Activated T-cell treated with anti-CD3 and anti-CD28 coated beads, Interleukin-2, amount 50 U/mL, for 4 hours (primary cell): ENCODE measurements around the gene GJD3. TPM values are rescaled to one million over a fixed set of nuclear protein-coding genes. Genes with fewer than 3 reads are reported as not detected.

Experiments used
- ATAC-seq, 2 donors: fragments of 200-7000 bp; cut with Tn5 transposase; one replicate each; pipeline ENCODE4 v1.10.0; 2021
- DNase-seq: peaks from one replicate; pipeline ENCODE4 v3.0.0-alpha.2; 2020
- H3K27me3 Mint-ChIP-seq: one replicate; pipeline ENCODE4 v1.8.0; 2021; ENCODE audit warnings: low read depth, mixed read lengths
- H3K36me3 Mint-ChIP-seq: one replicate; pipeline ENCODE4 v1.8.0; 2022; ENCODE audit warnings: mixed read lengths; ENCODE audit not compliant: insufficient read depth
- H3K4me1 Mint-ChIP-seq: one replicate; pipeline ENCODE4 v1.8.0; 2021; ENCODE audit warnings: low read depth, mixed read lengths
- H3K4me3 Mint-ChIP-seq: one replicate; pipeline ENCODE4 v1.8.0; 2021; ENCODE audit warnings: mild to moderate bottlenecking, moderate library complexity, mixed read lengths
- H3K9me3 Mint-ChIP-seq: one replicate; pipeline ENCODE4 v1.8.0; 2021; ENCODE audit warnings: mixed read lengths
- total RNA-seq, 3 donors: library from RNA; stranded (reverse); gene quantifications; one replicate each; pipeline ENCODE4 v1.2.1, GENCODE V29; 2021

GJD3 gene
- total RNA-seq, 3 donors from 2014 or later = not detected

DNA sequence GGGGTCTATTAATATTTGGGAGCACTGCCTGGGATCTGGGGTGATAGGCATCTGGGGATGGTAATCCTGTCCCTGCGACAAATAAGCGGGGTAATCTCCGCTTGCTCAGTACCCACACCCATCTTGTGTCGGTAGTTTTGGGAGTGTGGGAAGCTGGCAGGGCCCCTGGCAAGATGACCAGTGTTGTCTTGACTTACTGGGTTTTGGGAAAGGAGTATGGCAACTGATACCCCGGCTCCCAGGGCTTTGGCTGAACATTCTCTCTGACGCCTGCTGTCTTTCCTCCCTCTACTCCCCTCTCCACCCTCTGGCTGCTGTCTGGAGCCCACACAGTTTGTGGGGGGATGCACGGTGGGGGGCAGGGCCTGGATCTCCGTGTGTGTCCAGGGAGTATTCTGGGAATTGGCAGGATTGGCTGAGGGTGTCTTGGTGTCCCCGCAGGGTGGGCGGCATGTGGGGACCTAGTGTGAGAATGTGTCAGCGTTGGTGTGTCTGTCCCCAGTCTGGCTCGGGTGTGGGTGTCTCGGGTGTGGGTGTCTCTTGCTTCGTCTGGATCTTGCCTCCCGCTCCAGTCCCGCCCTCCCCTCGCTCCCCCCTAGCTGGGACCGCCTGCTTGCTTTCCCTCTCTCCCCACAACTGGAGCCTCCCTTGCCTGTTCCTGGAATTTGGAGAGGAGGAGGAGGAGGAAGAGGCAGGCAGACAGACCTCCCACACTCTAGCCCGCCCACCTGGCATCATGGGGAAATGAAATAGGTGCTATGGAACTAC, 43.6 kb downstream of the GJD3 start:
- no peak for ATAC-seq
- H3K27me3 Mint-ChIP-seq = no peaks in the 10 kb centered on the region
- H3K9me3 Mint-ChIP-seq = no peaks in the 10 kb centered on the region
- peaks cover 72% of the 10 kb centered on the region for H3K4me1 Mint-ChIP-seq
- DNase-seq = peak; percentile 63
- no peaks in the 10 kb centered on the region for H3K36me3 Mint-ChIP-seq
- H3K4me3 Mint-ChIP-seq = peak overlapping the region; percentile 98

DNA sequence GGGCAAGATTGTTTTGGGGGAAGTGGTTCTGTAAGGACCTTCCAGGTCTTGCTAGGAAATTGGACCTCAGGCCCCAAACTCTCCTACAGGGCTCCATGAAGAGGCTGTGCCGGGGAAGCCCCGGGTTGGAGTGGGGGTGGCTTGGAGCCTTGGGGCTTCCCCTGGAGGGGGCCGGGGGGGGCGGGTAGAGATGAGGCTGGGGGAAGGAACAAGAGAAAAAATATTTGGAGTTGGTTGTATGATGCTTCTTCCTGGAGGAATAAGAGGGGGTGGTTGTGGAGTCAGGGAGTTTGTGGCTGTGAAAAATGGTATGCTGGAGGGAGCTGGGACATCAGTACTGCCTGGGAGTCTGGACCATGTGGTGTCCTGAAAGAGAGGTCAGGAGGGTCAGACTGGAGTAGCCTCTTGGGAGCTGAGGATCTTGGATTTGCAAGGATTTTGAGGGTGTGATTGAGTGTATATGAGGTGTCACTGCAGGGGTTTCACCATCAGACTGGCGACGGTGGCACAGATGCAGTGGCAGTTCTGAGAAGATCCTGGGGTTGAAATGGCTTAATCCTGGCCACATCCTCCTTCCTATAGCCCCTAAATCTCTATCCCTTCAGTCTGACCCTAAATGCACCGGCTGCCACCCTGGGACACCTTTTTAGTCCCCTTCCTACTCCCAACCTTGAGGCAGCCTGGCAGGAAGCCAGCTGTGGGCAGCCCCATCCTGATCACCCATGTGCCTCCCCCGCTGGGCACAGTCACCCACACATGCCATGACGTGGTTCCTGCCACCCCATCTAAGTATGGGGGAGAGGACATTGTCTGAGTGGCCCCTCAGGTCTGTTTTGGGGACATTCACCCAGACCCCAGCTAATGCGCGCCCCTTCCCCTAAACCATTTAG, 44.6 kb downstream of the GJD3 start:
- ATAC-seq (no peak), DNase-seq (peak; percentile 79)
- peak overlapping the region; percentile 98 for H3K4me3 Mint-ChIP-seq
- H3K9me3 Mint-ChIP-seq = no peaks in the 10 kb centered on the region
- H3K36me3 Mint-ChIP-seq = no peaks in the 10 kb centered on the region
- H3K27me3 Mint-ChIP-seq = no peaks in the 10 kb centered on the region
- peaks cover 73% of the 10 kb centered on the region for H3K4me1 Mint-ChIP-seq

DNA sequence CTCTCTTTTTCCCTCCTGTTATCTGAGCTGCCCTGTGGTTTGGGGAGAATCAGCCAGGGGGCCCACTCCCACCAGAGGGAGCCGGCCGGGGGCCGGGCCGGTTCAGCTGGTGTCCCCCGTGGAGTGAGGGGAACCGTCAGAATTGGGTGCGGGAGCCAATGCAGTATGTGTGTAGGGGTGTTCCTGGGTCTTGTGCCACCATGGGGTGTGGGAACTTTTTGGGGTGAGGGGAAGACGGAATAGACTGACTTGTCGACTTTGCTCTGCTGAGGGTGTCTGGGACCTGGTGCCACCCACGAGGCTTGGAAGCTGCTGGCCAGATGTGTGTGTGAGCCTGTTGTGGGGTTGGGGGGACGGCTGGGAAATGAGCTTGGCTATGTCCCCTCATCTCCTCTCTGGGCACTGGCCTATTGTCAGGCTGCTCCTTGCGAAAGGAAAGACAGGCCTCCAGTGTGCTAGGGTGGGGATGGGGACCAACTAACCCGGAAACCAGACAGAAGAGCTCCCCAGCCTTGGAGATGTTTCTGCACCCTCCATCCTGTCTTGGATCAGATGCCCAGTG, 45.6 kb downstream of the GJD3 start:
- no peaks in the 10 kb centered on the region for H3K9me3 Mint-ChIP-seq
- H3K4me3 Mint-ChIP-seq = peak overlapping the region; percentile 98
- peaks cover 73% of the 10 kb centered on the region for H3K4me1 Mint-ChIP-seq
- no peaks in the 10 kb centered on the region for H3K27me3 Mint-ChIP-seq
- DNase-seq (no peak), ATAC-seq (no peak)
- H3K36me3 Mint-ChIP-seq = no peaks in the 10 kb centered on the region

DNA sequence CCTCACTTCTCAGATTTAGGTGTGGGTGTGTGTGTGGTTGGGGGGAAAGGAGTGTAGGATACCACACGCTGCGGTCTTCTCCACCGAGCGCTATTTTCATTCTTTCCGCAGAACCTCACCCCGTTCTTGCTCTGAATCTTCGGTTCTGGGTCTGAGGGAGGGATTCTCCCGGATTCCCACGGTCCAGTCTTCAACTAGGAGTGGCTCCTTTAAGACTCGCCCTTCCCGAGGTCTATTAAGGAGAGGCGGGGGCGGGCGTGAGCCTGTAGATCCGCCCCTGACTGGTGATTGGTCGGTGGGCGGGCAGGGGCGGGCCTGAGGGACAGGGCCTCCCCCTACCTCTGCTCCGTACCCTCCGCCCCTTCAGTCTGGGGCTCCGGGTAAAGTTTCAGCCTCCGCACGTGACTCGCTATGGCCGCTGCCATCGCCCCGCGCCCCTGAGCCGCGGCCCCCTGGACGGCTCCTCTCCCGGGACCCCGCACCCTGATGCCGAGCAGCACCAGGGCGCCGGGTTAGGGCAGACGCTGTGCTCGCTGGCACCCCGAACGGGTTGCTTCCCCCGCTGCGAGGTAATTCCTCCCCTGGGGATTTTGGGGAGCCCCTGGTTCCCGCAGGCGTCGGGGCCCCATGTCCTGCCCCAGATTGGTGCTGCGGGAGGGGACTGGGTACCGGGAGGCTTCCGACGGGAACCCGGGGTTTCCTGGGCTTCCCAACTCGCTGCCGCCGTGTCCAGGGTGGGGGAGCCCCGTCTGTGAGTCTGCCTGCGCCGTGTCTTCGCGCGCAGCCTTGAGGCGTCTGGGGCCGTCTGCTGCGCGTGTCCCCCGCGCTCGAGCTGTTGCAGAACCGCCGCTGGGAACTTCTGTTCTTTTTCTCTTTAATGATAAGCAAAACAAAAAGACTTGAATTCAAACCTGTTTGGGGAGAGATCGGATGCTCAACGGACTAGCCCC, 46.4 kb downstream of the GJD3 start:
- peak overlapping the region; percentile 98 for H3K4me3 Mint-ChIP-seq
- peak; percentile 73 to 76 for ATAC-seq
- H3K36me3 Mint-ChIP-seq = no peaks in the 10 kb centered on the region
- H3K9me3 Mint-ChIP-seq = no peaks in the 10 kb centered on the region
- H3K4me1 Mint-ChIP-seq = peaks cover 72% of the 10 kb centered on the region
- DNase-seq = peak; percentile 86
- H3K27me3 Mint-ChIP-seq = no peaks in the 10 kb centered on the region

DNA sequence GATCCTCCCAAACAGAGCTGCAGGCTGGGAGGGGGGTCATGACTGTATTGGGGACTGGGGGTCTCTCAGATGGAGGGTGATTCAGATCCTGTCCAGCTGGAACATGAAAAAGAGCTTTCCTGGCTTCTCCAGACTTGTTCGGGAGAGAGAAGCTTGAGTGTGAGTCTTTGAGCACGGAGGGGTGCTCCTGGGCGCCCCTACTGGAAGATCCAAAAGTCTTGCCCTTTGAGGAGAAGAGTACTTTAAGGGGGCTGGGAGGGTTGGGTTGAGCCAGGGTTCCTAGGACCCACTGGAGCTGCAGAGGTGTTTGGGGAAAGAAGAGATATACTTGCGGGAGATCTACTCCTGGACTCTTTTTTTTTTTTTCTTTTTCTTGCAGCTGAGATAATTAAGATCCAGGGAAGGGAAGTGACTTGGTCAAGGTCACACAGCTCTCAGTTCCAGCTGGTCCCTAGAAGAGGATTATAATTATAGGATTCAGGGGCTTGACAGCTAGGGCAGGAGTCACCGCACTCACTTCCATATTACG, 47.1 kb downstream of the GJD3 start:
- Mint-ChIP-seq H3K27me3 (no peaks in the 10 kb centered on the region), H3K4me3 (peak overlapping the region; percentile 98), H3K36me3 (no peaks in the 10 kb centered on the region), H3K4me1 (peaks cover 68% of the 10 kb centered on the region), H3K9me3 (no peaks in the 10 kb centered on the region)
- ATAC-seq = no peak
- peak; percentile 36 for DNase-seq

DNA sequence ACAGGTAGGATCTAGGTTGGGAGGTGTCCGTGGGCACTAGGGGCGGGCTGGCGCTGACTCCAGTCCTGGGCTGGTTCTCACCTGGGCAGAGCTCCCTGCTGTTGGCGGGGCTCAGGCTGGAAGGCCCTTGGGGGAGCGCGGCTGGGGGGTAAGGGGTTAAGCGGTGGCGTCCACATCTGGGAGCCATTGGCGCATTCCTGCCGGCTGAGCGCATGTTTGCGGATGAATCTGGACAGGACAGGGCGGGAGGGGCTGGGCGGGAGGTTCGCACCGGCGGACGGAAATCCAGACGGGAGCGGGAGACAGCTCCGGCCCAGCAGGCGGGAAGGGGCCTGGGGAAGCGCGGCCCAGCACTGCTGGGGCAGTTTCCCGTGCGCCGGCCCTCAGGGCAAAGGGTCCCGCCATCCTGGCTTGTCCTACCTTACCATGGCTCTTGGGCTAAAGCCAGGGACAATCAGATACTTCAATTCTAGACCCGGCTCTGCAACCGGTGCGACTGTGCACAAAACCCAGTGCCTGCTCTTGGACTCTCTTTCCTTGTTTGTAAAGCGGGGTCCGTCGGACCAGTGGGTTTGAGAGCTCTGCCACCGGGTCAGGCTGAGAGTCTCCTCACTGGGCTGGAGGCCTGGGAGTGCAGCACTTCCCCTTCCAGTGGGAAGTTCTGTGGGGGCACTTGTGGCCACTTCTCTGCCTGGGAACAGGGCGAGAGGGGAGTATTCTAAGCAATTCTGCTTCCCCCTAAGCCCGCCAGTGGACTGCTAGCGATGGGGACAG, 47.8 kb downstream of the GJD3 start:
- H3K27me3 Mint-ChIP-seq = no peaks in the 10 kb centered on the region
- peaks cover 69% of the 10 kb centered on the region for H3K4me1 Mint-ChIP-seq
- H3K36me3 Mint-ChIP-seq = no peaks in the 10 kb centered on the region
- no peak for ATAC-seq
- no peak overlapping the region for H3K4me3 Mint-ChIP-seq
- DNase-seq = no peak
- H3K9me3 Mint-ChIP-seq = no peaks in the 10 kb centered on the region

DNA sequence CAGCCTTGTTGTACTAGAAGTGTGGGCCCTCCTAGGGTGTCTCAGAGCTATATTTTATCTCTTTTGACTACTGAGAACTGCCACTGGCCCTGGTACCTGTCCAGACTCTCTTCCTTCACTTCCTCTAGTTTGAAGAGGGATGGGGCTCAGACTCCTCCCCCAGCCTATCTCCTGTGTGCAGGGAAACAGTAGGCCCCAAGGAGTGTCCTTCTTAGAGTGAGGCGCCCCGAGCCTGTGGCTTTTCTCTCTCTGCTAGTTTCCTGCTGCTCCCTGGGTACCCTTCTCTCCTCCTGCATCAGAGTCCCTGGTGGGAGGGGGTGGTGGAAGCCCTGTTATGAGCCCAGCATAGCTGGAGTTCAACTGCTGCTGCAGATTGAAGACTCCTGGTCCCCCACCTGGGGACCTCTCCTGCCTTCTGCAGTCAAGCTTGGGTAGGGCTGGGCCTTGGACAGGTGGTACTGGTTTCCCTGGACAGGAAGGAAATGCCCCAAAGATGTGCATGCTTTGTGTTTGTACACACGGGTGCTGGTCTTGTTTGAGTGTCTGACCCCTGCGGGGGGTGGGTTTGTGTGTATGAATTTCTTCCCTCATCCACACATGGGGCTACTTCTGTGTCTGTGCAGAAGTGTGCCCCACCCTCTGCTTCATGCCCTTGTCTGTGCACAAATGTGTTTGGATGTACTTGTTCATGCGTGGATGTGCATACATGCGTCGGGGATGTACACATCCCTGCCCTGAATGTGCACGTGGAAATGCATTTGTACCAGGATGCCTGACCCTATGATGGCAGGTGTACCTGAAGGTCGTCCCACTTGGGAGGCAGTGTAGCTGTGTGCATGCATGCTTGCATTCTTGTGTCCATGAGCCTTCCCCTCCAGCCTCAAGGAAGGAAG, 48.6 kb downstream of the GJD3 start:
- Mint-ChIP-seq H3K27me3 (no peaks in the 10 kb centered on the region), H3K36me3 (no peaks in the 10 kb centered on the region), H3K9me3 (no peaks in the 10 kb centered on the region)

DNA sequence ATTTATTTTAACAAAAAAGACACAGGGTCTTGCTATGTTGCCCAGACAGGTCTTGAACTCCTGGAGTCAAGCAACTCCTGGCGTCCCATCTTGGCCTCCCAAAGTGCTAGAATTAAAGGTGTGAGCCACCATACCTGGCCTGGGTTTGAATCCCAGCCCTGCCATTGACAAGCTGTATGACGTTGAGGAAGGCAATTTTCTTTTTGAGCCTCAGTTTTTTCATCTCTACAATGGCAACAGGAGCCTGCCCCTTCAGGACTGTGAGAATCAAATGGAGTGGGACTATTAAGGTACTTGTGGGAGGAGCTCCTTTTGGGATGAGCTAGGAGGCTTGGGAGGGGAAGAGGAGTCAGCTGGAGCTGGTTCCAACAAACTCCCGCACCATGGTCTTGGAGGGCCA, 49.3 kb downstream of the GJD3 start:
- DNase-seq (no peak), ATAC-seq (no peak)
- Mint-ChIP-seq H3K27me3 (no peaks in the 10 kb centered on the region), H3K4me3 (no peak overlapping the region), H3K36me3 (no peaks in the 10 kb centered on the region), H3K4me1 (peaks cover 68% of the 10 kb centered on the region), H3K9me3 (no peaks in the 10 kb centered on the region)

More for the DNA sequence above, 48.6 kb downstream of the GJD3 start:
- H3K4me1 Mint-ChIP-seq = peaks cover 69% of the 10 kb centered on the region
- ATAC-seq (no peak), DNase-seq (no peak)
- H3K4me3 Mint-ChIP-seq = peak overlapping the region; percentile 8

DNA sequence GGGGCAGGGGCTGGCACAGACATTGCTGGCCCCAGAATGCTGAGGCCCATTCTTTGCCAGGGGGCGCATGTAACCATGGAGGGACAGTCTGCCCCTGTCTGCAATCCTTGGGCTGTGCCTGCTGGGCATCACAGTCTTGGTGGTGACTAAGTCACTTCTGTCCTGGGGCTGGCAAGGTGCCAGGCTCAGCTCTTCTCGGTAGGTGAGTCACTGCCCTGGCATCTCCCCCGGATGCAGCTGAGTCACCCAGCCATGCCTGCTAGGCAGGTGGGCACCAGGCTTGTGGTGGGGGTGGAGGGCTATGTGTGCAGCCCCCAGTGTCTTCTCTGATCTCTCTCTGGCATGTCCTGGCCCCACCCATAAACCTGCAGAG, 50.0 kb downstream of the GJD3 start:
- peaks cover 64% of the 10 kb centered on the region for H3K4me1 Mint-ChIP-seq
- no peak overlapping the region for H3K4me3 Mint-ChIP-seq
- H3K9me3 Mint-ChIP-seq = no peaks in the 10 kb centered on the region
- DNase-seq (peak; percentile 91), ATAC-seq (peak; percentile 39 to 41)
- H3K27me3 Mint-ChIP-seq = no peaks in the 10 kb centered on the region
- no peaks in the 10 kb centered on the region for H3K36me3 Mint-ChIP-seq

DNA sequence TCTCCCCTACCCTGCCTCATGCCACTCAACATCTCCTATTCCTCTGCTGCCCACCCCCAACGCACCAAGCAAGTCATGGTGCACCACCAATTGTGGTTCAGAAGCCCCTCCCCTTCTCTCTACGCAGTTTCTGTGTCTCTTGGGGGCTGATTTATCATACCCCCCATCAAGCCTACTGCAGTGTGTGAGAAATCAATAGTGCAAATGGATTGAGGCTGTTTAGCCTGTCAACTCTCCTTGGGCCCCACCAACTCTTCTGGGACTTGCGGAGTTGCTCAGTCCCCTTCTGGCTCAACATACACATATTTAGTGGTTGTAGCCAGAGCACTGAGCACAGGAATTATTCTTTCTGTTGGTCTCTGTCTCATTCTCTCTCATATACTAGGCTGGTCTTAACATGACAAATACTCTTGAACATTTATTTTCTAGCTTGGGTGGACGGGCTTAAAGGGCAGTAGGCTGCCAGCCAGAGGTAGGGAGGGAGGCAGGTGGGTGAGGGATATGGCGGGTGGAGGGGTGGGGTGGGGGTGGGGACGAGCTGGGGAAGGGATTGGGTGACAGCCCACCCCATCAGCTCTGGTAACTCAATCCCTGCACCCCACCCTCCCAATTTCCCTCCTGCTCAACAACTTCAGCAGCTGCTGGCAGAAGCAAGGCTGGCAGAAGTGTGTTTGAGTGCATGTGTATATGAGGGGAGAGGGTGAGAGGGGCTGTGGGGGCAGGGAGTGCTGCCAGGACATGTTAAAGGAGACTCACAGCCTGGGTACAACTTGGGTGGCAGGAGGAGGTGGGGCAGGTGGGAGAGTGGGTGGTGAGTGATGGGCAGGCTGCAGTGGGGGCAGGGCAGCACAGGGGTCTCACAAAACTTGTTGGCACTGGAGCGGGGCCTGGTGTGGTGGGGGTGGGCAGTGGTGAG, 50.6 kb downstream of the GJD3 start:
- DNase-seq (no peak), ATAC-seq (no peak)
- Mint-ChIP-seq H3K4me3 (no peak overlapping the region), H3K4me1 (peaks cover 64% of the 10 kb centered on the region), H3K36me3 (no peaks in the 10 kb centered on the region), H3K27me3 (no peaks in the 10 kb centered on the region), H3K9me3 (no peaks in the 10 kb centered on the region)
